Measurements from ENCODE around the gene HTT.
"Not testable (repeated sequence)": the region's sequence is repeated elsewhere in the genome, so short reads cannot be mapped to it uniquely, and the experiment has no call there.

The HTT gene

GRCh38 chr4:3043282-3044020 lies 31.0 kb upstream of the HTT start:
- no peaks in the 10 kb centered on the region for H3K36me3 ChIP-seq (ENCODE audit: insufficient read depth, low read length)
- H3K4me3 ChIP-seq = no peak overlapping the region
- no peak for DNase-seq (ENCODE audit: low read depth, low spot score)
- H3K9me3 ChIP-seq (ENCODE audit: low read depth, low read length) = no peaks in the 10 kb centered on the region
- H3K9ac ChIP-seq (ENCODE audit: insufficient read length) = no peak overlapping the region
- TF ChIP-seq FOXP2 (optimal IDR thresholded peaks at IDR 0.05; ENCODE audit: control extremely low read depth, extremely low read length, insufficient read depth) (no peak), EZH2 (IDR thresholded peaks at IDR 0.05) (no peak), POLR2AphosphoS5 (IDR thresholded peaks at IDR 0.05; ENCODE audit: borderline replicate concordance, low read depth, low read length) (no peak)
- no peak overlapping the region for H3K27ac ChIP-seq

- H3K9me3 ChIP-seq (ENCODE audit: low read depth, low read length) = no peaks in the 10 kb centered on the region
Observed at GRCh38 chr4:3044870-3045819, 29.3 kb upstream of the HTT start.

DNA sequence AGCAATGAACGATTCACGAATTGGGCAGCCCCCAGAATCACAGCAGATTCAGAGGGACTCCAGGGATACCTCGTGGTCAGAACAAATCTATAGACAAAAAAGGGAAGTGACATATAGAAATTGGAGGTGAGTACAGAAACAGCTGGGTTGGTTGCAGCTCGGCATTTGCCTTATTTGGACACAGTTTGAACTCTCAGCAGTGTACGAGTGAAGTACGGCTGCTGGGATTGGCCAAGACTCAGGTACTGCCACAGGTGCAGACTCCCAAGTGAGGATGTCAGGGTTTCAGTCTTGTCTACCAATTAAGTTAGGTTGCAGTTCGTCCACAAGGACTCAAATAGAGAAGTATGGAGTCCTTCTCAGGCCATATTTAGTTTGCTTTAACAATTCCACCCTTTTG lies 28.3 kb upstream of the HTT start:
- H3K36me3 ChIP-seq (ENCODE audit: insufficient read depth, low read length) = no peaks in the 10 kb centered on the region
- DNase-seq (ENCODE audit: low read depth, low spot score) = no peak
- no peak overlapping the region for H3K9ac ChIP-seq (ENCODE audit: insufficient read length)
- no peak overlapping the region for H3K4me3 ChIP-seq
- H3K27ac ChIP-seq = no peak overlapping the region
- no peak for TF ChIP-seq POLR2AphosphoS5 (IDR thresholded peaks at IDR 0.05; ENCODE audit: borderline replicate concordance, low read depth, low read length)
- TF ChIP-seq EZH2 (IDR thresholded peaks at IDR 0.05) = no peak
- TF ChIP-seq FOXP2 (optimal IDR thresholded peaks at IDR 0.05; ENCODE audit: control extremely low read depth, extremely low read length, insufficient read depth) = no peak
- no peaks in the 10 kb centered on the region for H3K9me3 ChIP-seq (ENCODE audit: low read depth, low read length)

More at GRCh38 chr4:3044870-3045819, 29.3 kb upstream of the HTT start:
- Histone ChIP-seq H3K36me3 (ENCODE audit: insufficient read depth, low read length) (no peaks in the 10 kb centered on the region), H3K9ac (ENCODE audit: insufficient read length) (no peak overlapping the region), H3K4me3 (no peak overlapping the region), H3K27ac (no peak overlapping the region)
- DNase-seq (ENCODE audit: low read depth, low spot score) = no peak
- TF ChIP-seq FOXP2 (optimal IDR thresholded peaks at IDR 0.05; ENCODE audit: control extremely low read depth, extremely low read length, insufficient read depth) (no peak), POLR2AphosphoS5 (IDR thresholded peaks at IDR 0.05; ENCODE audit: borderline replicate concordance, low read depth, low read length) (no peak)

DNA sequence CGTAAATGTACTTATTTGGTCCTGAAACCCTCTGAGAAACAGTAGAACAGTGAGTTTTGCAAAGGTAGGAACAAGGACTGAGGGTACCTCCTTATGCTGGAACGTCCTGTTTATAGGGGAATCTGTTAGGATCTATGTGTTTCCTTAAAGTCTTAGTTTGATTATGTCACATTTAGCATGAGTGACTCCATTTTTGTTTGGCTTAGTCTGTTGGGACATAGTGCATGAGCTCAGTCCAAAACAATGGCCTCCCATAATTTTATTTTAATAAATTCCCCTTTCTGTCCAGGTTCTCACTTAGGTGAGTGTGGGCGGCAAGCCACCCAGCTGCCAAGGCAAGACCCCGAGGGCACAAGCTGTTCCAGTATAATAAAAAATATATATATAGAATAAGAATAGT lies 27.9 kb upstream of the HTT start:
- no peak overlapping the region for H3K27ac ChIP-seq
- no peak for DNase-seq (ENCODE audit: low read depth, low spot score)
- TF ChIP-seq POLR2AphosphoS5 (IDR thresholded peaks at IDR 0.05; ENCODE audit: borderline replicate concordance, low read depth, low read length) (no peak), EZH2 (IDR thresholded peaks at IDR 0.05) (no peak), FOXP2 (optimal IDR thresholded peaks at IDR 0.05; ENCODE audit: control extremely low read depth, extremely low read length, insufficient read depth) (no peak)
- no peaks in the 10 kb centered on the region for H3K36me3 ChIP-seq (ENCODE audit: insufficient read depth, low read length)
- no peak overlapping the region for H3K9ac ChIP-seq (ENCODE audit: insufficient read length)
- H3K4me3 ChIP-seq = no peak overlapping the region
- H3K9me3 ChIP-seq (ENCODE audit: low read depth, low read length) = no peaks in the 10 kb centered on the region

- Histone ChIP-seq H3K9ac (ENCODE audit: insufficient read length) (no peak overlapping the region), H3K9me3 (ENCODE audit: low read depth, low read length) (no peaks in the 10 kb centered on the region), H3K27ac (no peak overlapping the region), H3K36me3 (ENCODE audit: insufficient read depth, low read length) (no peaks in the 10 kb centered on the region), H3K4me3 (no peak overlapping the region)
- TF ChIP-seq FOXP2 (optimal IDR thresholded peaks at IDR 0.05; ENCODE audit: control extremely low read depth, extremely low read length, insufficient read depth) = no peak
- no peak for TF ChIP-seq POLR2AphosphoS5 (IDR thresholded peaks at IDR 0.05; ENCODE audit: borderline replicate concordance, low read depth, low read length)
- TF ChIP-seq EZH2 (IDR thresholded peaks at IDR 0.05) = no peak
- no peak for DNase-seq (ENCODE audit: low read depth, low spot score)
Observed at GRCh38 chr4:3047464-3048286, 26.8 kb upstream of the HTT start.

DNA sequence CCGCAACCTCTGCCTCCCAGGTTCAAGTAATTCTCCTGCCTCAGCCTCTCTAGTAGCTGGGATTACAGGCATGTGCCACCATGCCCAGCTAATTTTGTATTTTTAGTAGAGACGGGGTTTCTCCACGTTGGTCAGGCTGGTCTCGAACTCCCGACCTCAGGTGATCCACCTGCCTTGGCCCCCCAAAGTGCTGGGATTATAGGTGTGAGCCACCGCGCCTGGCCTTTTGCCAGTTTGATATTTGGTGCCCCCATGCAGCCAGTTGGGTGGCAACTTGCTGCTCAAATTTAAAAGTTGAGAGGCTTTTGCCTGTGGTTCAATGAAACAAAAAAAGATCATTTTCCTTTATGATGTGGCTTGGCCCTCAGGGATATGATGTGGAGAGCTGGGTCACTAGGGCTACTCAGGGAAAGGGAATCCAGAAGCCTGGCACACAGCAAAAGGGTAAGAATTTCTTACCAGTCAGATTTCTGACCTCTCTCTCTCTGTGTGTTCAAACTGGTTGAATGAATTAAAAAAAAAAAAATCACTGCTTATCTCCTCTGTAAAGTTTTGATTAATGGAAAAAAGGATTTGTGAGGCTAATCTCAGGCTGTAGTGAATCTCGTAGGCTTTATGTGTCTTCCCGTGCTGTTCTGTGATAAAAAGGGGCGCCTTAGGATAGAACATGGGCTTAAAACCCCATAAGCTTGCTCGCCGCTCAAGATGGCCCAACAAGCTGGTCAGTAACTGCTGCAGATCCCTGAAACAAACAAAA lies 23.2 kb upstream of the HTT start:
- not testable (repeated sequence) for H3K9ac ChIP-seq (ENCODE audit: insufficient read length); DNase-seq (ENCODE audit: low read depth, low spot score); H3K9me3 ChIP-seq (ENCODE audit: low read depth, low read length); H3K27ac ChIP-seq; H3K4me3 ChIP-seq; H3K36me3 ChIP-seq (ENCODE audit: insufficient read depth, low read length)

GRCh38 chr4:3054169-3054759 lies 20.2 kb upstream of the HTT start:
- Histone ChIP-seq H3K36me3 (ENCODE audit: insufficient read depth, low read length) (no peaks in the 10 kb centered on the region), H3K27ac (no peak overlapping the region), H3K9ac (ENCODE audit: insufficient read length) (no peak overlapping the region), H3K9me3 (ENCODE audit: low read depth, low read length) (no peaks in the 10 kb centered on the region), H3K4me3 (no peak overlapping the region)
- no peak for TF ChIP-seq POLR2AphosphoS5 (IDR thresholded peaks at IDR 0.05; ENCODE audit: borderline replicate concordance, low read depth, low read length)
- TF ChIP-seq FOXP2 (optimal IDR thresholded peaks at IDR 0.05; ENCODE audit: control extremely low read depth, extremely low read length, insufficient read depth) = no peak
- no peak for TF ChIP-seq EZH2 (IDR thresholded peaks at IDR 0.05)
- no peak for DNase-seq (ENCODE audit: low read depth, low spot score)
